PC-3 (cell line): ENCODE measurements around the gene TTC34.
"Not testable (repeated sequence)": the region's sequence is repeated elsewhere in the genome, so short reads cannot be mapped to it uniquely, and the experiment has no call there.

ENCODE experiments used
- EZH2 ChIP-seq: fragments of 300-600 bp; sonication (generic); IDR thresholded peaks from one replicate; pipeline ENCODE4 v1.6.1; 2017; ENCODE audit warnings: antibody characterized with exemption, mild to moderate bottlenecking, low read length; ENCODE audit not compliant: unreplicated experiment
- TF ChIP-seq, protein P1 (sequence below): fragments of 300-600 bp; sonication (generic); conservative IDR thresholded peaks from 2 replicates; pipeline ENCODE4 v1.5.1; 2017; ENCODE audit warnings: antibody characterized with exemption, low read depth, mild to moderate bottlenecking, low read length

DNA sequence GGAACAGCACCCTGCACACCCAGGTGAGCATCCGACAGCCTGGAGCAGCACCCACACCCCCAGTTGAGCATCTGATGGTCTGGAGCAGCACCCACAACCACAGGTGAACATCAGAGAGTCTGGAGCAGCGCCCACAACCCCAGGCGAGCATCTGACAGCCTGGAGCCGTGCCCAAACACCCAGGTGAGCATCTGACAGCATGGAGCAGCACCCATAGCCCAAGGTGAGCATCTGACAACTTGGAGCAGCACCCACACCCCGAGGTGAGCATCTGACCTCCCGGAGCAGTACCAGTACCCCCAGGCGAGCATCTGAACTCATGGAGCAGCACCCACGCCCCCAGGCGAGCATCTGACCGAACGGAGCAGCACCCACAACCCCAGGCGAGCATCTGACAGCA is 144.4 kb downstream of the TTC34 start:
- TF ChIP-seq, protein P1, sequence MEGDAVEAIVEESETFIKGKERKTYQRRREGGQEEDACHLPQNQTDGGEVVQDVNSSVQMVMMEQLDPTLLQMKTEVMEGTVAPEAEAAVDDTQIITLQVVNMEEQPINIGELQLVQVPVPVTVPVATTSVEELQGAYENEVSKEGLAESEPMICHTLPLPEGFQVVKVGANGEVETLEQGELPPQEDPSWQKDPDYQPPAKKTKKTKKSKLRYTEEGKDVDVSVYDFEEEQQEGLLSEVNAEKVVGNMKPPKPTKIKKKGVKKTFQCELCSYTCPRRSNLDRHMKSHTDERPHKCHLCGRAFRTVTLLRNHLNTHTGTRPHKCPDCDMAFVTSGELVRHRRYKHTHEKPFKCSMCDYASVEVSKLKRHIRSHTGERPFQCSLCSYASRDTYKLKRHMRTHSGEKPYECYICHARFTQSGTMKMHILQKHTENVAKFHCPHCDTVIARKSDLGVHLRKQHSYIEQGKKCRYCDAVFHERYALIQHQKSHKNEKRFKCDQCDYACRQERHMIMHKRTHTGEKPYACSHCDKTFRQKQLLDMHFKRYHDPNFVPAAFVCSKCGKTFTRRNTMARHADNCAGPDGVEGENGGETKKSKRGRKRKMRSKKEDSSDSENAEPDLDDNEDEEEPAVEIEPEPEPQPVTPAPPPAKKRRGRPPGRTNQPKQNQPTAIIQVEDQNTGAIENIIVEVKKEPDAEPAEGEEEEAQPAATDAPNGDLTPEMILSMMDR = not testable (repeated sequence)
- TF ChIP-seq EZH2 = not testable (repeated sequence)
